Erythroblast (primary cell): ENCODE measurements around the gene PKD1L1.
A peak's percentile ranks its signal among the peaks of the same experiment; 100 is the strongest.

Source experiments
- DNase-seq, 2 experiments: peaks; one replicate each; lab custom pipeline; 2025; lab: John Stamatoyannopoulos, UW
- GATA1 ChIP-seq: IDR thresholded peaks from 2 replicates; pipeline ENCODE4 v1.6.1; 2011; ENCODE audit warnings: low read depth, mild to moderate bottlenecking, control low read depth, low read length, moderate library complexity
- POLR2A ChIP-seq: IDR thresholded peaks from 2 replicates; pipeline ENCODE4 v1.6.1; 2011; ENCODE audit warnings: mild to moderate bottlenecking, low read length

The PKD1L1 gene

DNA sequence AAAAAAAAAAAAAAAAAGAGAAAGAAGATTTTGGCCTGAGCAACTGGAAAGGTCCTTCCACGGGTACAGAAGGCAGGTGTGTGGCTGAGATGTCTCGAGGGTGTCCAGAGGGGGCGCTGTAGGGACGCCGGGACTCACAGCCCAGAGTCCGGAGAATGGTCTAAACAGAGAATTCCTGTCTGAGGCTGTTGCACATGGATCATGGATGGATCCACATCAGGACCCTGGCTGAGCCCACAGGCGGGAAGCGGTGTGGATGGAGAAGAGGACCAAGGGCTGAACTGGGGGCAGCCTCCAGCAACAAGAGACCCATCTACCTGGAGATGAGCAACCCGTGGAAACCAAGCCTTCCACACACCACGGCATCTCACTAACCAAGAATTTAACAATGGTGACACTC lies 55.0 kb downstream of the PKD1L1 start:
- DNase-seq: peak; percentile 3 to 9
- TF ChIP-seq GATA1 (no peak), POLR2A (no peak)

DNA sequence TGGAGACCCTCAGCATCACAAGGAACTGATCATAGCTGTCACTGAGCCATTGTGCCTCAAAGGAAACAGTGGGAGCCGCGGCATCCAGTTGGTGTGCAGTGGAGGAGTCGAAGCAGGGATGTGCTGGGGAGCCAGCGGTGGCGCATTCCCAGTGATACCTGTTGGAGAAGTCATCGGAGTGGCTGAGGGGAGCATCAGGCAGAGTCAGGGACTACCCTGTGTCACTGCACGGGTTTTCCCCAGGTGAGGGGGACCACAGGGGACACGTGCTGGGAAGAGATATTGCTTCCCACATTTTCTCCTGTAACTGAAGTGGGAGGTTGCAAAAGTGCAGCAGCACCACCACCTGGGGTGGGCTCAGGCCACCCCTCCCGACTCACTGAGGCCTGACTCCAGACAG lies 57.7 kb downstream of the PKD1L1 start:
- TF ChIP-seq POLR2A: no peak
- no peak for TF ChIP-seq GATA1

DNA sequence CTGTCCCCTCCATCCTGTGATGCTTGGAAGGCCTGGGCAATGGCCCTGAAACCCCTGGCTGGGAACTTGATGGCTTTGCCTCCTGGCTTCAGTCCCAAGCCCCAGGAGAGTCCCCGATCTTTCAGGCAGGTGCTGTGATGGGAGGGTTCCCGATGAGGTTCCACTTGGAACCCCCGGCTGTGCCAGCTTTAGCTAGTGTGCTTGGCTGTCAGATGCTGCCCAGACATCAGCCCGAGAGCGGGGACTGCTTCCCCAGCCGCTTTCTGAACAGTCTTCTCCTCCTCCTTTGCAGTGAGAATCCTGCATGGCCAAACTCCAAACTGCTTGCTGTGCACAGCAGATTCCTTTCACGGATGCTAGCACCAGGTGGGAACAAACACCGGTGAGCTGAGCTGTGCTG lies 58.1 kb downstream of the PKD1L1 start:
- DNase-seq: no peak
- TF ChIP-seq GATA1 (no peak), POLR2A (no peak)

More for the DNA sequence above, 57.7 kb downstream of the PKD1L1 start:
- no peak for DNase-seq

DNA sequence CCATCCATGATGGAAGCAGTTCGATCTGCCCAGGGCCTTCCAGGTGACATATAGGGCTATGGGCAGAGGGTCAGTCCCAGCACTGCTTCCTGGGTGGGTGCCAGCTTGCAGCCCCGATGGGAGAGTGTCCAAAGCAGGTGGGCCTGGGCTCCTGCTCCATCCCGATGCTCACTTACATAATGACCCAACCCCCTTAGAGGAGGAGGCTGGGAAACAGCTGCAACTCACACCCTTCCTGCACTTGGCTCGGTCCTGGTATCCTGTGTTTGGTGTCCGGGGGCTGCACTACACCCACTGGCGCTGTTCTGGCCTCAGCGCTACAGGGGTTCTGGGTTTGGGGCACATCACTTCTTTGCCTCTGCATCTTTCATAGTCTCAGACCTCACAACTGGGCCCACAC lies 58.5 kb downstream of the PKD1L1 start:
- DNase-seq: no peak
- TF ChIP-seq GATA1 (no peak), POLR2A (no peak)

DNA sequence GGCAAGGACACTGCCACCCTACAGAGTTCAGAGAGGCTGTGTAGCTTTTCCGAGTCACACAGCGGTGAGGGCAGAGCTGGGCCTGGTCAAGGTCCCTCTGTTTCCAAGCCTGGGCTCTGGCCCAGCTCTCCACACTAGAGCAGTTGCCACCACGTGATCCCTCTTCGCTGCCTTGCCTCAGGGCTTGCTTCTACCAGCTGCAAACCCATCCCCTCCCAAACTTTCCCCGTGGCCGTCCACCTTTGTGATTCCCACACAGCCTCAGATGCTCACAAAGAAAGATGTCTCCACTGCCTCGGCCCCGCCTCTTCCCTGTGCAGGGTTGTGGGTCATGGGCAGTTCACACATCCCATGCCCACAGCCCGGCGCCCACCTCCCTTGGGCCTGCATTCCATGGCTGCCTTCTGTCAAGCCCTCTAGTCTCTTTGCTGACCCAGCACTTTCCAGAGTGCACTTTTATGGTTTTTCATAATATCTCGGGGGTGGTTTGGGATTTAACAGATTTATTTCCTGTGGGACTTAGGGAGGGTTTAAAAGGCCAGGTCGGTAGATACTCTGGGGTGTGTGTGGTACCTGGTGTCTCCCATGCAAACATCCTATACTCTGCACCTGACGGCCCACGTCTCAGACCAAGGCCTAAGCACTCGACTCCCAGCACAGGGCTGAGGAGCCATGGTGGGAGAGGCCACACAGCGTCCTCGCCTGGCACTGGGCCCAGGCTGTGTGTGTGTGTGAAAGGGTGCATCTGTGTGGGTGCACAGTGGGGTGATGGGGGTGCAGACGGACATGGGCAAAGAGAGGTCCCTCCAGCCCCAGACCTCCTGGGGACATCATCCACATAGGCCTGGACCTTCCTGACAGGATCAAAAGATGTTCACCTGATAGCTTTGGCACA lies 59.6 kb downstream of the PKD1L1 start:
- DNase-seq: no peak
- no peak for TF ChIP-seq POLR2A
- no peak for TF ChIP-seq GATA1

DNA sequence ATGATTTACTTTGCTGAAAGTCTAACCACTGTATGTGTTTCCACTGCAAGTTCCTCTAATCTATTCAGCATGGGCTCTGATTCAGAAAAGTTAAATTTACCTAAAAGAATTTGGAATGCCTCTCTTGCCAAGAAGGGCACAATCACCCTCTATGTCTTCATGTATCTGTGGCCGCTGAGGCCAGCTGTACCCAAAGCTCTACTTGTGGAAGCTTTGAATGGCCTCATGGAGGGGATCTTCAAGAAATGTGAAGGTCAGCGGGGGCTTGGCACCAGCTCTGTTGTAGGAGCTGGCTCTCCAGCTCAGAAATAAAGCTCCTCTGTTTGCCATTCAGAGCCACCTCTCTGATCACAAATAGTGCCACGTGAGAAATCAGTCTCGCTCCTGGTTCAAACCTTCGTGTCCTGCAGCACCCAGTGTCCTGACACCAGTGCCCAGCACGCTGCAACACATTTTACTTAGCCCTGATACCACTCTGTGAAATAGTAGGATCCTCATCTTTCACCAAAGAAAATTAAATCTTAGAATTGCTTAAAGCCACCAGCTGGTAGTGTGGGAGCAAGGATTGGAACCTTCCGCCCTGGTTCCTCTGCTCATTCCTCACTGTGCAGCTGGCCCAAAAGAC lies 61.1 kb downstream of the PKD1L1 start:
- DNase-seq: no peak
- no peak for TF ChIP-seq POLR2A
- TF ChIP-seq GATA1: no peak

DNA sequence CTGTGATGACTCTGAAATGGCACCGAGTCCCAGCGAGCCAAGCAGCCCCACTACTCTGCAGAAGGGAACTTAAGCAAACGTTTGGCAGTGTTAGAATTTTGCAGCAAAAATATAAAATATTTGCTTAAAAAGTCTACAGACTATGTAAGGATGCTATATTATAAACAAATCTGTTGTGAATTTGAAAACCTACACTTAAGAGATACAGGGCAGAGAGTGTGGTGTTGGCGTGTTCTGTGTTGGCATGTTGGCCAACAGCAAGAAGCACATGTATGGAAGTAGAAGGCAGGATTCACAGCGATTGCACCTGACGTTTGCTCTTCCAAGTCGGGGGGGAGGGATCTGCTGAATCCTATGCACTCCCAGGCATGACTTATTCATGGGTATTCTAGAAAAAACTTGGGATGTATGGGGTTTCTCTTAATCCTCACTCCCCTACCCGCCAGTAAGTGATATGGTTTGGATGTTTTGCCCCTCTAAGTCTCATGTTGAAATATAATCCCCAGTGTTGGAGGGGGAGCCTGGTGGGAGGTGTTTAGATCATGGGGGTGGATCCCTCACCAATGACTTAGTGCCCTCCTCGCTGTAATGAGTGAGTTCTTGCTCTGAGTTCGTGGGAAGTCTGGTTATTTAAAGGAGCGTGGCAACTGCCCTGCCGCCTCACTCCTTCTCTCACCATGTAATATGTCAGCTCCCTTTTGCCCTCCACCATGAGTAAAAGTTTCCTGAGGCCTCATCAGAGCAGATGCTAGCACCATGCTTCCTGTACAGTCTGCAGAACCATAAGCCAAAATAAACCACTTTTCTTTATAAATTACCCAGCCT lies 62.1 kb downstream of the PKD1L1 start:
- TF ChIP-seq GATA1: no peak
- no peak for TF ChIP-seq POLR2A
- no peak for DNase-seq

DNA sequence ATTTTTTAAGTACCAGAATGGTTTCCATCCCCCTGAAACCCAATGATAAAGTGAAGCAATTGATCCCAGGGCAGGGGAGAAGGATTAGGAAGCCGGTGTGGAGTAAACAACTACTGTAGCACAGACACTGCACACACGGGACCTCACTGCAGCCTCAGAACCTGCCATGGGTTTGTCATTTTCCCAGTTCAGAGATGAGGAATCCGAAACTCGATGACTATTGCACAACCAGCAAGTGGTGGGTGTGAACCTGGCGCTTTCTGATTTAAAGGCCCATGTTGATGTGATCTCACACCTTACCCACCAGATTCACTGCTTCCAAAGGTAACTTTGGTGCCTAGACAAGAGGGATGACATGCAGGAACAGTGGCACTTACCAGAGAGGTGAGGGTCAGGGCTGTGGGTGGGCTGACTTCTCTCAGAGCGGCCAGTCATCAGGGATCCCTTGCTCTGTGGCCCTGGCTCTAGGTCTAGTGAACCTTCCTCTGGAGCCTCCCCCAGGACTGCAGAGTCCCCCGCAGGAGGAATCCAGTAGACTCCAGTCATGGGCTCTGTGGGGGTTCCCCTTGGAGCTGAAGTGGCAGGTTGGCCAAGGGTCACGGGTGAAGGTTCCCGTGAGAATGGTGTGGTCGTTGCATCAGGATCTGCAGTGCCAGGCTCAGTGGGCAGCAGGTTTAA lies 62.8 kb downstream of the PKD1L1 start:
- TF ChIP-seq POLR2A: no peak
- TF ChIP-seq GATA1: no peak
- DNase-seq: no peak

DNA sequence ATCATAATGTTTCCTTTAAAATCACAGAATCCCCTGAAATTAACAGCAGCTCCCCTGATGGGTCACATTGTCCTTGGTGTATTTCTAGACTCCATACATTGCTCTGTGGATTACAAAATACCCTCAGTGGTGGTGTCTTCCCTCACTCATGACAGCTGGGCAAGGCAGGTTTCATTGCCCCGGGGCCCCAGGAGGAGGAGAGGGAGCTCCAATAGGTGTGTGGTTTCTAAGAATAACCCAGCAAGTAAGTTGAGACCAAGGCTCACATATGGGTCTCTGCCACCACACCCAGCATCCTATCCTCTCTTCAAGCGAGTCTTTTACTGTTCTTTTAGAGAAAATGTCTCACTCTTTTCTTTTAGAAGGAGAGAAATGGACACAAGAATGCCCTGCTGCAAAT lies 63.6 kb downstream of the PKD1L1 start:
- DNase-seq: no peak
- TF ChIP-seq GATA1 (no peak), POLR2A (no peak)

DNA sequence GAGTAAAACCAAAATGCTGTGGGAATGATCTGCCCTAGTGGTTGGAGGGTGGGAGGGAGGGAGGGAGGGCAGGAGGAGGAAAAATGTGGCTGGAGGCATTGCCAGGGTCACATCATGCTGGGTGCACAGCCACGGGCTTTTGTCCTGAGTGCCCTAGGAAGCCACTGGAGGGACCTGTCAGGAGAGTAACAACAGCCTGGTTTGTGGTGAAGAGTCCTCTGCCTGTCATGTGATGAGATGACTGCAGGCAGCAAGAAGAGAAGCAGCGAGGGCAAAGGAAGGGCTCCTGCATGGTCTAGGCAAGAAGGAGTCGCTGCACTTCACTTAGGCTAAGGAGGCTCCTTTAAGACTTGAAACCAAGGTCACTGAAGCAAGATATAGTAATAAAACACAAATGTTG lies 65.6 kb downstream of the PKD1L1 start:
- no peak for DNase-seq
- TF ChIP-seq GATA1 (no peak), POLR2A (no peak)

DNA sequence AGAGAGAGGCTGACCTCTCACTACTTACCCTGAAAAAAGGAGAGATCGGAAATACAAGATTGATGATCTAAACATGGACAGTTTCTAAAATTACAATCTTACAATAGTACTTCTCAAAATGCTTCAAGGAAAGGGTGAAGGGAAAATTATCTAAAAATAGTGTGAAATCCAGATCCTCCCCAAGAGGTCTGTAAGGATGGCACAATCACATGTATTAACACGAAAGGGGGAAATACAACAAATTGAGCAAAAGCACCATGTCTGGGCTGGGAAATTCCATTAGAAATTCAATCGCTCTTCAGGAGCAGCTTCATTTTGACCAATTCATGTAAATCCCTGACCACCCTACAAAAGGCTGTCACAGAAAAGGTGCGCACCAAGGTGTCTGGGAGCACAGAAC lies 67.0 kb downstream of the PKD1L1 start:
- TF ChIP-seq POLR2A (no peak), GATA1 (no peak)
- DNase-seq: no peak

DNA sequence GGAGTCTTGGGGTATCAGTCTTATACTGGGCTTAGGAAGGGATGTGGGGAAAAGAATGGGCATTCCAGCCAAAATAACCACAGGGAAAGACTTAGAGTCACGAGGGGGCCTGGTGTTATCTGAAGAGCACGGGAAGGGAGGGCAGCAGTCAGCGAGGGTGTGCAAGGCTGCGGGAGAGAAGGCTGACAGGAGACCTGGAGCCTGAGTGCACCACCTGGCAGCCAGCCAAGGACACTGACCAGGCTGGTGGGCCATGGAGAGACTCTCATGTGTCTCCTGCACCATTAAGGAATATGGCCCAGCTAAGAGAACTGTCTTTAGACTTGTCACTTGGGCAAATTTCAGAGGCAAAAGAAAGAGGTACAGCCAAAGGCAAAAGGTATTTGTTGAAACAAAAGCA lies 69.6 kb downstream of the PKD1L1 start:
- no peak for DNase-seq
- TF ChIP-seq POLR2A (no peak), GATA1 (no peak)

DNA sequence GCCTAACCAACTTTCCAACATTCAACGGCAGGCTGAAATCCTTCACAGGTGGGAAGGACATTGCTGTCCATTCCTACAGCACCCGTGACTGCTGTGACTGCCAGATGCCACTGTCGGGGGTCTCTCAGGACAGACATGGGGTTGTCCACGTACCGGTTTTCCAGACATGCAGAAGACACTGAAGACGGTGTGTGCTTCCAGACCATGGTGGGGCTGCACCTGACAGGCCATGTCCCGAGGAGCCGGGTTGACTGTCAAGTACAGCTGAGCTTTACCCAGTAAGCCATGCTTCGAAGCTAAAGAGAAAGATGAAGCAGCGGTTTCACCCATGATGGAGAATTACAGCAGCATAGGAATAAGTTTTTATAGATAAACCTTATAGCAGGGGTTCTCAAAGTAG lies 70.9 kb downstream of the PKD1L1 start:
- no peak for TF ChIP-seq POLR2A
- TF ChIP-seq GATA1: no peak
- no peak for DNase-seq
